ENCODE measurements around the gene CPEB1.

GRCh38 chr15:82540055-82540983, 106.8 kb downstream of the CPEB1 start, which contains the start of gene RPS17:
- TF ChIP-seq CTCF (IDR thresholded peaks at IDR 0.05; ENCODE audit: low read depth, low read length): peak; percentile 90
- peak; percentile 96 for TF ChIP-seq POLR2A (IDR thresholded peaks at IDR 0.05; ENCODE audit: extremely low read depth, insufficient read length)
- TF ChIP-seq MAX (IDR thresholded peaks at IDR 0.05; ENCODE audit: low read depth, low read length): peak; percentile 85
- peak; percentile 95 for TF ChIP-seq MYC (IDR thresholded peaks at IDR 0.05; ENCODE audit: low read depth, low read length)

Measured in NB4 (cell line).